22Rv1 (cell line): ENCODE measurements around the gene PBLD.

Experiments
- H3K27ac ChIP-seq: fragments of 450-650 bp; 2 replicates; pipeline ENCODE4 v1.5.1; 2017
- ZFX ChIP-seq: fragments of 450-650 bp; IDR thresholded peaks from 2 replicates; pipeline ENCODE4 v1.6.1; 2017; ENCODE audit warnings: antibody characterized with exemption, borderline replicate concordance
- TF ChIP-seq, protein P1 (sequence below): fragments of 450-650 bp; IDR thresholded peaks from 2 replicates; pipeline ENCODE4 v1.5.1; 2017; ENCODE audit warnings: mild to moderate bottlenecking

PBLD gene

DNA sequence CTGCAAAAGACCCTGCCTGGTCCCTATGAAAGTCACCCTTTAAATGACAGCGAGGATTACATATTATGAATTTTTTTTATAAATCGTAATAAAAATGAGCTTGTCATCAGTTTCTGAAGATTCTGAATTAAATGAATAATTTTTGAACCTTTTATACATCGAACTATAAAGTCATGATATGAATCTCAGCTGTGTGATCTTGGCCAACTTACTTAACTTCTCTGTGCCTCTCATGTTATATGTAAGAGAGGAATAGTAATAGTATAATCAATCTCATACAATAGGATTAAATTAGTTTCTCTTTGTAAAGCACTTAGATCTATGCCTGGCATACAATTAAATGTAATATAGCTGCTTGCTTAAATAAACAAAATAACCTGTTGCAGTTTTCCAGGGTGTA, 95.6 kb downstream of the PBLD start:
- no peak for TF ChIP-seq ZFX
- TF ChIP-seq, protein P1, sequence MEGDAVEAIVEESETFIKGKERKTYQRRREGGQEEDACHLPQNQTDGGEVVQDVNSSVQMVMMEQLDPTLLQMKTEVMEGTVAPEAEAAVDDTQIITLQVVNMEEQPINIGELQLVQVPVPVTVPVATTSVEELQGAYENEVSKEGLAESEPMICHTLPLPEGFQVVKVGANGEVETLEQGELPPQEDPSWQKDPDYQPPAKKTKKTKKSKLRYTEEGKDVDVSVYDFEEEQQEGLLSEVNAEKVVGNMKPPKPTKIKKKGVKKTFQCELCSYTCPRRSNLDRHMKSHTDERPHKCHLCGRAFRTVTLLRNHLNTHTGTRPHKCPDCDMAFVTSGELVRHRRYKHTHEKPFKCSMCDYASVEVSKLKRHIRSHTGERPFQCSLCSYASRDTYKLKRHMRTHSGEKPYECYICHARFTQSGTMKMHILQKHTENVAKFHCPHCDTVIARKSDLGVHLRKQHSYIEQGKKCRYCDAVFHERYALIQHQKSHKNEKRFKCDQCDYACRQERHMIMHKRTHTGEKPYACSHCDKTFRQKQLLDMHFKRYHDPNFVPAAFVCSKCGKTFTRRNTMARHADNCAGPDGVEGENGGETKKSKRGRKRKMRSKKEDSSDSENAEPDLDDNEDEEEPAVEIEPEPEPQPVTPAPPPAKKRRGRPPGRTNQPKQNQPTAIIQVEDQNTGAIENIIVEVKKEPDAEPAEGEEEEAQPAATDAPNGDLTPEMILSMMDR = no peak

DNA sequence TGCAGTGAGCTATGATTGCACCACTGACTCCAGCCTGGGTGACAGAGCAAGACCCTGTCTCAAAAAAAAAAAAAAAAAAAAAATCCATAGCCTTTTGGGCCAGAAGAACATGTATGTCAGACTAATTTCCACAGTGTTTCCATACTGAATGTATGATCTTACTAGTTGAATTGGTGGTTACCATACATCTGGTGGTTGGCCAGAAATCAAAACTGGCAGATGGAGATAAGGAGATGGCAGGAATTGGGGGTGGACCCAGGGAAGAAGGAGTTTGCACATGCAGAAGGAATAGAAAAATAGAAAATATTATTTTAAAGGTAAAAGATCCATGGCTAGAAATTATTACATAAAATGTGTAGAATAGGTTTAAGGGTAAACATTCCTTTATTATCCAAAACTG, 97.1 kb downstream of the PBLD start:
- H3K27ac ChIP-seq = no peak overlapping the region
- no peak for TF ChIP-seq ZFX
- TF ChIP-seq, protein P1 = no peak

More for the DNA sequence above, 95.6 kb downstream of the PBLD start:
- no peak overlapping the region for H3K27ac ChIP-seq

DNA sequence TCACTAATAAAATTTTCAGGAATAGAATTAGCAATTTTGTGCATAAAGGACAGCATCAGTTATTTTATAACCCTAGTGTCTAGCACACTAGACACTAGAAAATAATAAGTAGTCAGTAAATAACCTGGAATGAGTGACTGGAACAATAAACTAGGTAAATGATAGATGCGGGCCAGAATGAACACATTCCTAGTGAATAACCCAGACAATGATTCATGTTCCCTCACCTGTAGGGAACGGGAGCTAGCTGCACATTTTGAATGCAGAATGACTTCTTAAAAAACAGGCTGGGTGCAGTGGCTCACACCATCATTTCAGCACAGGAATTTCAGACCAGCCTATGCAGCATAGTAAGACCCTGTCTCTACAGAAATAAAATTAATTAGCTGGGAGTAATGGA, 97.6 kb downstream of the PBLD start:
- H3K27ac ChIP-seq = no peak overlapping the region
- TF ChIP-seq, protein P1 = no peak
- no peak for TF ChIP-seq ZFX

DNA sequence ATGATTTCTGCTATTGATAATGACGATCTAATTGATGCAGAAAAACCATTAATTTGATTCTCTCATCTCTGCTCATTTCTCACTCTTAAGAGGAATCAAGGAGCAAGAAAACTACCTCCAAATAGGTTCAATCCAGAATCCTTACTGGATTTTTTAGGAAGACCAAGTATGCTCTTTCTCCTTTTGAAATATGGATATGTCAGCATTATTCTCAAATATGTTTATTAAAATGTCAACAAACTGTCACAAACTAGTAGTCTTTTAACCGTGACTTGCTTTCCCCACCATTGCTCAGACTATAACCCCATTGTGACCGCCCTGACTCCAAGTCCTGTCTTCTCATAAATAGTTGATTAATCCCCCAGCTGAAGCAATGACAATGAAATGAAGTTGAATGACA, 99.7 kb downstream of the PBLD start:
- TF ChIP-seq, protein P1 = no peak
- TF ChIP-seq ZFX = no peak
- no peak overlapping the region for H3K27ac ChIP-seq
